ENCODE data around the gene IL13. TPM values are rescaled to one million over a fixed set of nuclear protein-coding genes. Genes with fewer than 3 reads are reported as not detected.

IL13 gene
- total RNA-seq, 1 experiment from 2014 or later, result not detected

- H3K27me3 ChIP-seq (ENCODE audit: insufficient read depth, low read length), result peaks cover 6% of the 10 kb centered on the region; the same call in 1 of the 2 replicates
- H2BK5ac ChIP-seq (ENCODE audit: insufficient read length, low read length), result no peak overlapping the region
- no peak overlapping the region for H3T11ph ChIP-seq (ENCODE audit: low read length)
- H2BK20ac ChIP-seq (ENCODE audit: low read depth, low read length, poor library complexity, severe bottlenecking), result no peak overlapping the region
- no peaks in the 10 kb centered on the region for H3K36me3 Mint-ChIP-seq (ENCODE audit: insufficient read depth in 1 of 3, low read depth in 3 of 3)
- H4K20me1 ChIP-seq (ENCODE audit: control insufficient read depth, insufficient read depth, insufficient read length), result no peaks in the 10 kb centered on the region
- no peaks in the 10 kb centered on the region for H3K79me1 ChIP-seq (ENCODE audit: insufficient read depth, low read depth, low read length, poor library complexity, severe bottlenecking)
- no peak overlapping the region for H3K4me3 Mint-ChIP-seq
- H4K5ac ChIP-seq (ENCODE audit: insufficient read length, low read depth, low read length), result no peak overlapping the region
- no peak overlapping the region; a peak in 1 of 7 replicates for H3K27ac Mint-ChIP-seq
- H3K4me1 Mint-ChIP-seq, result peaks cover 11 to 19% of the 10 kb centered on the region in 2 experiments
- H2BK12ac ChIP-seq (ENCODE audit: insufficient read length, low read depth, low read length), result no peak overlapping the region
- H2AFZ ChIP-seq (ENCODE audit: low read length), result no peak overlapping the region
- H3K9me3 ChIP-seq (ENCODE audit: control insufficient read depth, low read depth, low read length), result no peaks in the 10 kb centered on the region
- peaks cover 0 to 12% of the 10 kb centered on the region in 2 experiments; a peak in 3 of 5 replicates for H3K9me3 Mint-ChIP-seq
- H4K8ac ChIP-seq (replicated peaks; ENCODE audit: insufficient read length, low read depth, low read length), result no peak overlapping the region
- H2BK15ac ChIP-seq (ENCODE audit: low read depth, low read length), result no peak overlapping the region
- no peak overlapping the region for H3K4me2 ChIP-seq (ENCODE audit: insufficient read depth, insufficient read length, low read length)
- no peaks in the 10 kb centered on the region for H3K79me2 ChIP-seq (ENCODE audit: insufficient read depth, low read length)
- H3K56ac ChIP-seq (ENCODE audit: insufficient read length, low read depth, low read length), result no peak overlapping the region
- no peak overlapping the region for H2AK5ac ChIP-seq (ENCODE audit: insufficient read length, low read length)
- WGBS (ENCODE audit: extremely low coverage, insufficient read length, low lambda C conversion rate), result no CpG with 5 or more reads among the region's 9 CpGs
- H3K4me1 ChIP-seq (ENCODE audit: insufficient read depth, low read length), result no peaks in the 10 kb centered on the region
- peak overlapping the region; percentile 12; the same call in 1 of the 2 replicates for H3K14ac ChIP-seq (ENCODE audit: insufficient read depth, low read length)
- peaks cover 48% of the 10 kb centered on the region for H3K27me3 Mint-ChIP-seq (ENCODE audit: low read depth)
- no peak overlapping the region for H2BK120ac ChIP-seq (ENCODE audit: low read depth, low read length, poor library complexity, severe bottlenecking)
- no peak overlapping the region for H4K91ac ChIP-seq (ENCODE audit: insufficient read length, low read depth, low read length)
- H3K9ac ChIP-seq (ENCODE audit: extremely low read depth, insufficient read length, low read length), result no peak overlapping the region
- H3K18ac ChIP-seq (ENCODE audit: insufficient read length, low read depth, low read length), result no peak overlapping the region
- H3K23me2 ChIP-seq (ENCODE audit: insufficient read length, low read depth, low read length, poor library complexity, severe bottlenecking), result no peaks in the 10 kb centered on the region
- H3K4ac ChIP-seq (ENCODE audit: low read depth, low read length), result no peak overlapping the region
- no peak overlapping the region for H3K27ac ChIP-seq (ENCODE audit: insufficient read length, low read depth, low read length)
- no peak overlapping the region for H3K23ac ChIP-seq (ENCODE audit: insufficient read length, low read depth, low read length)
- no peak for DNase-seq
- TF ChIP-seq CTCF (conservative IDR thresholded peaks at IDR 0.05), result no peak
These were observed 669 bp downstream of the IL13 start for GRCh38 chr5:132658381-132659302.

Measured in H9 (cell line).